H9 (cell line): ENCODE data around the gene HACE1. TPM values are rescaled to one million over a fixed set of nuclear protein-coding genes. Genes with fewer than 3 reads are reported as not detected.

Source experiments
- DNase-seq: peaks from one replicate; pipeline ENCODE4 v3.0.0-alpha.2; 2017
- H2AFZ ChIP-seq: one replicate; pipeline ENCODE4 v1.6.1; 2013; ENCODE audit warnings: mild to moderate bottlenecking, low read length, control low read depth, moderate library complexity
- H2AK5ac ChIP-seq: 2 replicates; pipeline ENCODE4 v1.6.1; 2013; ENCODE audit warnings: low read length, control low read depth, mixed read lengths; ENCODE audit not compliant: insufficient read length
- H2BK120ac ChIP-seq: one replicate; pipeline ENCODE4 v1.6.1; 2013; ENCODE audit warnings: low read depth, mild to moderate bottlenecking, low read length, control low read depth, inconsistent platforms; ENCODE audit not compliant: poor library complexity, severe bottlenecking
- H2BK12ac ChIP-seq: 2 replicates; pipeline ENCODE4 v1.6.1; 2013; ENCODE audit warnings: low read length, control low read depth, mixed read lengths, low read depth; ENCODE audit not compliant: insufficient read length
- H2BK15ac ChIP-seq: 2 replicates; pipeline ENCODE4 v1.6.1; 2013; ENCODE audit warnings: low read depth, low read length, control low read depth
- H2BK20ac ChIP-seq: one replicate; pipeline ENCODE4 v1.6.1; 2013; ENCODE audit warnings: low read depth, mild to moderate bottlenecking, low read length, control low read depth, inconsistent platforms; ENCODE audit not compliant: poor library complexity, severe bottlenecking
- H2BK5ac ChIP-seq: 2 replicates; pipeline ENCODE4 v1.6.1; 2013; ENCODE audit warnings: low read length, control low read depth, mixed read lengths; ENCODE audit not compliant: insufficient read length
- H3K14ac ChIP-seq: 2 replicates; pipeline ENCODE4 v1.6.1; 2013; ENCODE audit warnings: low read length, control low read depth; ENCODE audit not compliant: insufficient read depth
- H3K18ac ChIP-seq: 2 replicates; pipeline ENCODE4 v1.6.1; 2013; ENCODE audit warnings: low read depth, mild to moderate bottlenecking, mixed read lengths, low read length, control low read depth; ENCODE audit not compliant: insufficient read length
- H3K23ac ChIP-seq: 2 replicates; pipeline ENCODE4 v1.6.1; 2013; ENCODE audit warnings: low read length, control low read depth, mixed read lengths, low read depth; ENCODE audit not compliant: insufficient read length
- H3K23me2 ChIP-seq: 2 replicates; pipeline ENCODE4 v1.6.1; 2013; ENCODE audit warnings: low read depth, mild to moderate bottlenecking, mixed read lengths, low read length, control low read depth; ENCODE audit not compliant: insufficient read length, poor library complexity, severe bottlenecking
- H3K27ac ChIP-seq: 2 replicates; pipeline ENCODE4 v1.5.1; 2013; ENCODE audit warnings: low read length, control low read depth, mixed read lengths, low read depth; ENCODE audit not compliant: insufficient read length
- H3K27me3 ChIP-seq: 2 replicates; pipeline ENCODE4 v1.6.1; 2013; ENCODE audit warnings: low read length, control low read depth, inconsistent platforms; ENCODE audit not compliant: insufficient read depth
- H3K4ac ChIP-seq: 2 replicates; pipeline ENCODE4 v1.6.1; 2013; ENCODE audit warnings: low read depth, mild to moderate bottlenecking, control low read depth, inconsistent platforms, low read length, moderate library complexity
- H3K4me1 ChIP-seq: 2 replicates; pipeline ENCODE4 v1.6.1; 2013; ENCODE audit warnings: low read length, control low read depth, inconsistent platforms; ENCODE audit not compliant: insufficient read depth
- H3K4me2 ChIP-seq: 2 replicates; pipeline ENCODE4 v1.6.1; 2013; ENCODE audit warnings: low read length, control low read depth, mixed read lengths; ENCODE audit not compliant: insufficient read length, insufficient read depth
- H3K56ac ChIP-seq: 2 replicates; pipeline ENCODE4 v1.6.1; 2013; ENCODE audit warnings: low read depth, mild to moderate bottlenecking, mixed read lengths, low read length, control low read depth; ENCODE audit not compliant: insufficient read length
- H3K79me1 ChIP-seq: 2 replicates; pipeline ENCODE4 v1.6.1; 2013; ENCODE audit warnings: low read depth, mild to moderate bottlenecking, moderate library complexity, low read length, control low read depth, inconsistent platforms; ENCODE audit not compliant: insufficient read depth, poor library complexity, severe bottlenecking
- H3K79me2 ChIP-seq: 2 replicates; pipeline ENCODE4 v1.6.1; 2013; ENCODE audit warnings: low read length, control low read depth, inconsistent platforms; ENCODE audit not compliant: insufficient read depth
- H3K9ac ChIP-seq: 2 replicates; pipeline ENCODE4 v1.6.1; 2013; ENCODE audit warnings: low read length, control low read depth, mixed read lengths; ENCODE audit not compliant: insufficient read length; ENCODE audit errors: extremely low read depth
- H3K9me3 ChIP-seq: one replicate; pipeline ENCODE4 v1.6.1; 2013; ENCODE audit warnings: low read depth, low read length, inconsistent platforms; ENCODE audit not compliant: control insufficient read depth
- H3T11ph ChIP-seq: one replicate; pipeline ENCODE4 v1.6.1; 2013; ENCODE audit warnings: mild to moderate bottlenecking, low read length, control low read depth, inconsistent platforms
- H4K20me1 ChIP-seq: one replicate; pipeline ENCODE4 v1.6.1; 2013; ENCODE audit not compliant: control insufficient read depth, insufficient read length, insufficient read depth
- H4K5ac ChIP-seq: 2 replicates; pipeline ENCODE4 v1.6.1; 2013; ENCODE audit warnings: low read depth, mild to moderate bottlenecking, mixed read lengths, low read length, control low read depth; ENCODE audit not compliant: insufficient read length
- H4K8ac ChIP-seq: replicated peaks from 2 replicates; pipeline ENCODE4 v1.6.1; 2013; ENCODE audit warnings: low read length, control low read depth, mixed read lengths, low read depth; ENCODE audit not compliant: insufficient read length
- H4K91ac ChIP-seq: 2 replicates; pipeline ENCODE4 v1.6.1; 2013; ENCODE audit warnings: low read depth, mild to moderate bottlenecking, moderate library complexity, mixed read lengths, low read length, control low read depth; ENCODE audit not compliant: insufficient read length
- H3K27ac Mint-ChIP-seq, 3 experiments: 2 replicates in 2 of 3; 3 replicates in 1 of 3; pipeline ENCODE4 v1.8.0; 2020 to 2021; ENCODE audit warnings: mixed read lengths in 3 of 3, mild to moderate bottlenecking in 1 of 3, moderate library complexity in 1 of 3
- H3K27me3 Mint-ChIP-seq: 2 replicates; pipeline ENCODE4 v1.8.0; 2021; ENCODE audit warnings: low read depth, mild to moderate bottlenecking, moderate library complexity, mixed read lengths
- H3K36me3 Mint-ChIP-seq, 3 experiments: 2 replicates in 2 of 3; 3 replicates in 1 of 3; pipeline ENCODE4 v1.8.0; 2020 to 2021; ENCODE audit warnings: low read depth in 3 of 3, mixed read lengths in 3 of 3; ENCODE audit not compliant: insufficient read depth in 1 of 3
- H3K4me1 Mint-ChIP-seq, 2 experiments: 2 replicates each; pipeline ENCODE4 v1.8.0; 2020; ENCODE audit warnings: mixed read lengths in 2 of 2
- H3K4me3 Mint-ChIP-seq, 2 experiments: 2 replicates in 1 of 2; 3 replicates in 1 of 2; pipeline ENCODE4 v1.8.0; 2020 to 2021; ENCODE audit warnings: mild to moderate bottlenecking in 2 of 2, mixed read lengths in 2 of 2, moderate library complexity in 1 of 2
- H3K9me3 Mint-ChIP-seq, 2 experiments: 2 replicates in 1 of 2; 3 replicates in 1 of 2; pipeline ENCODE4 v1.8.0; 2020; ENCODE audit warnings: mild to moderate bottlenecking in 2 of 2, mixed read lengths in 2 of 2, moderate library complexity in 1 of 2
- CTCF ChIP-seq: fragments of 200-600 bp; sonication (generic); conservative IDR thresholded peaks from 3 replicates; pipeline ENCODE4 v1.8.0; 2021; ENCODE audit warnings: antibody characterized with exemption, mild to moderate bottlenecking
- WGBS: extraction: QIAGEN DNeasy Blood & Tissue Kit; methylation state at CpG from one replicate; pipeline ENCODE4 v1.1.7; 2013; ENCODE audit warnings: missing lambda C conversion rate, low lambda C conversion rate, mixed read lengths; ENCODE audit not compliant: insufficient read length; ENCODE audit errors: extremely low coverage; 5-methylcytosine and 5-hydroxymethylcytosine counted together
- total RNA-seq: library from RNA; stranded (reverse); gene quantifications from 2 replicates; pipeline ENCODE4 v1.2.1, GENCODE V29; 2021

Gene HACE1
- total RNA-seq, 1 experiment from 2014 or later, result 18.0 TPM

DNA sequence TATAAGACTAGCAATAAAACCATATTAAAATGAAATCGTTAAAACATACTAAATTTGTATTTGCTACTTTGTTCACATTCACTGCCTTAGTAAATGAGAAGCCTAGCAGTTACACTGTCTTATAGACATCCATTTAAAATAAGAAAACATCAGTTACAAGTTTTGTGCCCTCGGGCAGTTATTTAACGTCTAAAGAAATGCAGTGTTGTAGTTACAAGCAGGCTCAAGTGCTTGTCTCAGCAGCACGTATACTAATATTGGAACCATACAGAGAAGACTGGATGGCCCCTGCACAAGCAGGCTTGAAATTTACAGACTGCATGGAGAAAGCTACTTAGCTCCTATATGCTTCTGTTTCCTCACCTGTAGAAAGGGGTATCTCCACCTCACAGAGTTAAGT lies 93.1 kb downstream of the HACE1 start:
- Histone ChIP-seq H2BK12ac (no peak overlapping the region), H2BK20ac (no peak overlapping the region), H3K4me1 (no peaks in the 10 kb centered on the region; the same call in 1 of the 2 replicates), H2BK5ac (no peak overlapping the region), H2AFZ (no peak overlapping the region), H3T11ph (no peak overlapping the region), H3K27me3 (no peaks in the 10 kb centered on the region), H4K20me1 (no peaks in the 10 kb centered on the region), H3K4ac (no peak overlapping the region), H3K27ac (no peak overlapping the region), H3K23ac (no peak overlapping the region), H3K79me2 (no peaks in the 10 kb centered on the region), H2BK15ac (no peak overlapping the region), H3K9ac (no peak overlapping the region), H4K8ac (no peak overlapping the region), H2AK5ac (no peak overlapping the region), H4K91ac (no peak overlapping the region), H3K23me2 (no peaks in the 10 kb centered on the region), H3K14ac (no peak overlapping the region), H2BK120ac (no peak overlapping the region), H3K9me3 (no peaks in the 10 kb centered on the region), H4K5ac (no peak overlapping the region), H3K79me1 (no peaks in the 10 kb centered on the region), H3K4me2 (no peak overlapping the region), H3K56ac (no peak overlapping the region), H3K18ac (no peak overlapping the region)
- Mint-ChIP-seq H3K27me3 (no peaks in the 10 kb centered on the region), H3K36me3 (peaks cover 25 to 32% (median 30%) of the 10 kb centered on the region in 3 experiments), H3K27ac (no peak overlapping the region), H3K9me3 (peaks cover 5 to 7% of the 10 kb centered on the region in 2 experiments; a peak in 4 of 5 replicates), H3K4me1 (no peaks in the 10 kb centered on the region; a peak in 1 of 4 replicates), H3K4me3 (no peak overlapping the region)
- TF ChIP-seq CTCF, result no peak
- no CpG with 5 or more reads among the region's 4 CpGs for WGBS
- DNase-seq, result no peak
